Lung (tissue), 12 donors: Measurements from ENCODE around the gene CYB5R2. TPM values are rescaled to one million over a fixed set of nuclear protein-coding genes. Genes with fewer than 3 reads are reported as not detected.

ENCODE experiments used
- ATAC-seq: fragments of 200-7000 bp; cut with Tn5 transposase; one replicate; pipeline ENCODE4 v1.9.1; 2020; ENCODE audit warnings: moderate number of reproducible peaks; ENCODE audit not compliant: insufficient read depth, low FRiP score
- DNase-seq, 3 donors: peaks; one replicate each; pipeline ENCODE4 v3.0.0-alpha.2; 2013 to 2017
- H3K27ac ChIP-seq, 2 donors: one replicate each; pipeline ENCODE4 v1.5.1; 2013; ENCODE audit warnings: mild to moderate bottlenecking in 2 of 2, moderate library complexity in 2 of 2, control low read depth in 1 of 2, inconsistent platforms in 1 of 2, low read depth in 1 of 2, low read length in 1 of 2
- H3K27me3 ChIP-seq, 3 donors: one replicate each; pipeline ENCODE4 v1.5.1; 2013; ENCODE audit warnings: low read length in 2 of 3; ENCODE audit not compliant: control insufficient read depth in 3 of 3, insufficient read depth in 3 of 3
- H3K36me3 ChIP-seq, 4 donors: one replicate each; pipeline ENCODE4 v1.5.1; 2013; ENCODE audit warnings: low read length in 4 of 4, mild to moderate bottlenecking in 1 of 4, moderate library complexity in 1 of 4; ENCODE audit not compliant: control insufficient read depth in 4 of 4, insufficient read depth in 4 of 4
- H3K4me1 ChIP-seq, 5 donors: one replicate each; pipeline ENCODE4 v1.5.1; 2013; ENCODE audit warnings: low read length in 5 of 5, mild to moderate bottlenecking in 2 of 5, moderate library complexity in 1 of 5; ENCODE audit not compliant: control insufficient read depth in 5 of 5, insufficient read depth in 5 of 5
- H3K4me3 ChIP-seq: one replicate; pipeline ENCODE4 v1.5.1; 2013; ENCODE audit warnings: mild to moderate bottlenecking, control low read depth, moderate library complexity
- H3K9ac ChIP-seq, 2 donors: one replicate each; pipeline ENCODE4 v1.5.1; 2013; ENCODE audit warnings: low read length in 2 of 2, control low read depth in 1 of 2; ENCODE audit not compliant: insufficient read depth in 1 of 2
- H3K9me3 ChIP-seq, 4 donors: one replicate each; pipeline ENCODE4 v1.5.1; 2013; ENCODE audit warnings: low read length in 3 of 4, mild to moderate bottlenecking in 1 of 4, moderate library complexity in 1 of 4; ENCODE audit not compliant: control insufficient read depth in 4 of 4, insufficient read depth in 3 of 4
- WGBS, 2 donors: extraction: QIAGEN DNeasy Blood & Tissue Kit; methylation state at CpG; one replicate each; pipeline ENCODE4 v1.1.7; 2013; 5-methylcytosine and 5-hydroxymethylcytosine counted together
- polyA plus RNA-seq, 2 donors: library from polyadenylated mRNA; stranded (reverse); fragments of 200-250 nt; gene quantifications; one replicate each; pipeline ENCODE4 v1.2.1, GENCODE V29; 2013
- total RNA-seq, 2 donors: library from RNA; depleted of rRNA in 1 of 2; stranded (reverse); fragments of >200 nt in 1 of 2; gene quantifications; one replicate each; pipeline ENCODE4 v1.2.1, GENCODE V29; 2014 to 2021
- TF ChIP-seq, protein P1 (sequence below): IDR thresholded peaks from 2 replicates; pipeline ENCODE4 v1.5.1; 2012; ENCODE audit warnings: mild to moderate bottlenecking; ENCODE audit errors: control extremely low read depth, extremely low read depth
- donor health status: control.
- donor health status: control.
- donor health status: Bipolar disorder and iron deficiency.
- donor health status: healthy.
- donor health status: DM: yes; HTN: yes; CAD: no.

CYB5R2 gene
- total and polyA plus RNA-seq, 4 donors, result 7.1 to 15.5 (median 13.7) TPM

DNA sequence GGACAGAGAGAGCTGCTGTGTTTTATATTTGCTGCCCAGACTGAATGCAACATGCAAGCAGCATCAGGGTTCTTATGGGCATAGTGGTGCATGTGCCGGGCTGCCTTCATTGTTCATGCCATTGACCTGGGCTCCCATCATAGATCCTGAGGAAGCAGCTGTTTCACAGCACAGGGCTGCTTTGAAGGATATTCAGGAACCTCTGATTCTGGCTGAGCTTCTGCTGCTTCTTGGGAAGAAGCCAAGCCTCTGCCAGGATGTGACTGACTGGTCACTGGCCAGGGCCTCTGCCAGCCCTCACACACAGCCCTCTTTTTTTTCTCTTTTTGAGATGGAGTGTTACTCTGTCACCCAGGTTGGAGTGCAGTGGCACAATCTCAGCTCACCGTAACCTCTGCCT is 43.3 kb downstream of the CYB5R2 start:
- WGBS, 2 donors, result 88 to 90% methylated on average over 2 of the region's 2 CpGs
- DNase-seq, result no peak
- H3K27ac ChIP-seq, result no peak overlapping the region

GRCh38 chr11:7628660-7629059 is 44.6 kb downstream of the CYB5R2 start:
- H3K27ac ChIP-seq, result no peak overlapping the region
- no peak overlapping the region for H3K4me3 ChIP-seq
- H3K27me3 ChIP-seq, result no peaks in the 10 kb centered on the region
- TF ChIP-seq, protein P1, sequence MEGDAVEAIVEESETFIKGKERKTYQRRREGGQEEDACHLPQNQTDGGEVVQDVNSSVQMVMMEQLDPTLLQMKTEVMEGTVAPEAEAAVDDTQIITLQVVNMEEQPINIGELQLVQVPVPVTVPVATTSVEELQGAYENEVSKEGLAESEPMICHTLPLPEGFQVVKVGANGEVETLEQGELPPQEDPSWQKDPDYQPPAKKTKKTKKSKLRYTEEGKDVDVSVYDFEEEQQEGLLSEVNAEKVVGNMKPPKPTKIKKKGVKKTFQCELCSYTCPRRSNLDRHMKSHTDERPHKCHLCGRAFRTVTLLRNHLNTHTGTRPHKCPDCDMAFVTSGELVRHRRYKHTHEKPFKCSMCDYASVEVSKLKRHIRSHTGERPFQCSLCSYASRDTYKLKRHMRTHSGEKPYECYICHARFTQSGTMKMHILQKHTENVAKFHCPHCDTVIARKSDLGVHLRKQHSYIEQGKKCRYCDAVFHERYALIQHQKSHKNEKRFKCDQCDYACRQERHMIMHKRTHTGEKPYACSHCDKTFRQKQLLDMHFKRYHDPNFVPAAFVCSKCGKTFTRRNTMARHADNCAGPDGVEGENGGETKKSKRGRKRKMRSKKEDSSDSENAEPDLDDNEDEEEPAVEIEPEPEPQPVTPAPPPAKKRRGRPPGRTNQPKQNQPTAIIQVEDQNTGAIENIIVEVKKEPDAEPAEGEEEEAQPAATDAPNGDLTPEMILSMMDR, result no peak
- H3K9me3 ChIP-seq, result no peaks in the 10 kb centered on the region
- no peak overlapping the region for H3K9ac ChIP-seq
- WGBS, 2 donors, result 68 to 79% methylated on average over 3 of the region's 3 CpGs
- DNase-seq (no peak), ATAC-seq (no peak)
- no peaks in the 10 kb centered on the region for H3K4me1 ChIP-seq
- peaks cover 11 to 42% (median 26%) of the 10 kb centered on the region in 4 donors for H3K36me3 ChIP-seq

More for the DNA sequence above, 43.3 kb downstream of the CYB5R2 start:
- H3K27me3 ChIP-seq, result no peaks in the 10 kb centered on the region
- ATAC-seq, result no peak
- no peaks in the 10 kb centered on the region for H3K4me1 ChIP-seq
- H3K9ac ChIP-seq, result no peak overlapping the region
- H3K9me3 ChIP-seq, result no peaks in the 10 kb centered on the region
- peaks cover 11 to 52% (median 28%) of the 10 kb centered on the region in 4 donors for H3K36me3 ChIP-seq
- TF ChIP-seq, protein P1, result no peak
- no peak overlapping the region for H3K4me3 ChIP-seq

GRCh38 chr11:7622721-7623120 is 50.6 kb downstream of the CYB5R2 start:
- no peak for DNase-seq
- H3K4me3 ChIP-seq, result no peak overlapping the region
- H3K27me3 ChIP-seq, result no peaks in the 10 kb centered on the region
- H3K4me1 ChIP-seq, result no peaks in the 10 kb centered on the region
- H3K36me3 ChIP-seq, result peaks cover 4 to 24% (median 9%) of the 10 kb centered on the region in 4 donors
- TF ChIP-seq, protein P1, result no peak
- H3K9ac ChIP-seq, result no peak overlapping the region
- H3K9me3 ChIP-seq, result no peaks in the 10 kb centered on the region
- no peak overlapping the region for H3K27ac ChIP-seq
- 97 to 98% methylated on average over 2 of the region's 2 CpGs for WGBS, 2 donors
- ATAC-seq, result no peak

GRCh38 chr11:7621554-7621953 is 51.7 kb downstream of the CYB5R2 start:
- ATAC-seq, result no peak
- H3K4me1 ChIP-seq, result no peaks in the 10 kb centered on the region
- no peak for DNase-seq
- H3K4me3 ChIP-seq, result no peak overlapping the region
- H3K9me3 ChIP-seq, result no peaks in the 10 kb centered on the region
- H3K9ac ChIP-seq, result no peak overlapping the region
- TF ChIP-seq, protein P1, result no peak
- no peak overlapping the region for H3K27ac ChIP-seq
- WGBS, 2 donors, result 12 to 14% methylated on average over 1 of the region's 1 CpG
- no peaks in the 10 kb centered on the region for H3K27me3 ChIP-seq
- H3K36me3 ChIP-seq, result peaks cover 4 to 20% (median 14%) of the 10 kb centered on the region in 4 donors
